GM23338 (cell line): ENCODE data around the gene SLC7A6. TPM values are rescaled to one million over a fixed set of nuclear protein-coding genes. Genes with fewer than 3 reads are reported as not detected.

Experiments used
- ATAC-seq: fragments of 200-7000 bp; cut with Tn5 transposase; 3 replicates; pipeline ENCODE4 v1.9.1; 2020
- DNase-seq: peaks from one replicate; pipeline ENCODE4 v3.0.0-alpha.2; 2015; ENCODE audit warnings: low spot score
- H2AFZ ChIP-seq: fragments of 200-600 bp; sonication (generic); 2 replicates; pipeline ENCODE4 v1.8.0; 2016; ENCODE audit warnings: antibody characterized with exemption, mild to moderate bottlenecking, moderate library complexity
- H3F3A ChIP-seq: fragments of 200-600 bp; sonication (generic); replicated peaks from 2 replicates; pipeline ENCODE4 v1.8.0; 2017; ENCODE audit warnings: antibody characterized with exemption, mixed run types, low read depth
- H3K27ac ChIP-seq: fragments of 200-600 bp; sonication (generic); 2 replicates; pipeline ENCODE4 v1.6.1; 2016; ENCODE audit warnings: low read depth
- H3K27me3 ChIP-seq: fragments of 200-600 bp; sonication (generic); 2 replicates; pipeline ENCODE4 v1.8.0; 2016; ENCODE audit warnings: mild to moderate bottlenecking, mixed run types, moderate library complexity; ENCODE audit not compliant: insufficient read depth
- H3K36me3 ChIP-seq: fragments of 200-600 bp; sonication (generic); 2 replicates; pipeline ENCODE4 v1.8.0; 2016; ENCODE audit warnings: mild to moderate bottlenecking; ENCODE audit not compliant: insufficient read depth
- H3K4me1 ChIP-seq: fragments of 200-600 bp; sonication (generic); 2 replicates; pipeline ENCODE4 v1.8.0; 2016; ENCODE audit warnings: mild to moderate bottlenecking, moderate library complexity; ENCODE audit not compliant: insufficient read depth
- H3K4me2 ChIP-seq: fragments of 200-600 bp; sonication (generic); 2 replicates; pipeline ENCODE4 v1.7.1; 2017; ENCODE audit warnings: mixed run types
- H3K4me3 ChIP-seq: fragments of 200-600 bp; sonication (generic); 2 replicates; pipeline ENCODE4 v1.6.1; 2016; ENCODE audit warnings: mixed run types
- H3K79me2 ChIP-seq: fragments of 200-600 bp; sonication (generic); replicated peaks from 2 replicates; pipeline ENCODE4 v1.8.0; 2017; ENCODE audit warnings: mild to moderate bottlenecking; ENCODE audit not compliant: insufficient read depth
- H3K9me2 ChIP-seq: fragments of 200-600 bp; sonication (generic); 2 replicates; pipeline ENCODE4 v1.8.0; 2017; ENCODE audit not compliant: insufficient read depth
- H4K20me1 ChIP-seq: fragments of 200-600 bp; sonication (generic); replicated peaks from 2 replicates; pipeline ENCODE4 v1.8.0; 2017; ENCODE audit warnings: mild to moderate bottlenecking; ENCODE audit not compliant: insufficient read depth
- H3K27ac Mint-ChIP-seq: 2 replicates; pipeline ENCODE4 v1.8.0; 2020; ENCODE audit warnings: inconsistent platforms, mild to moderate bottlenecking, moderate library complexity, mixed read lengths
- H3K27me3 Mint-ChIP-seq: 3 replicates; pipeline ENCODE4 v1.8.0; 2022; ENCODE audit warnings: low read depth, mild to moderate bottlenecking, moderate library complexity, mixed read lengths, inconsistent platforms; ENCODE audit not compliant: insufficient read depth, poor library complexity
- H3K36me3 Mint-ChIP-seq: 3 replicates; pipeline ENCODE4 v1.8.0; 2021; ENCODE audit warnings: low read depth, mild to moderate bottlenecking, inconsistent platforms, moderate library complexity, mixed read lengths
- H3K4me1 Mint-ChIP-seq: 3 replicates; pipeline ENCODE4 v1.8.0; 2020; ENCODE audit warnings: mild to moderate bottlenecking, inconsistent platforms, mixed read lengths
- H3K4me3 Mint-ChIP-seq: 3 replicates; pipeline ENCODE4 v1.8.0; 2021; ENCODE audit warnings: moderate library complexity, mild to moderate bottlenecking, inconsistent platforms, mixed read lengths
- H3K9me3 Mint-ChIP-seq: 3 replicates; pipeline ENCODE4 v1.8.0; 2020; ENCODE audit warnings: moderate library complexity, mild to moderate bottlenecking, inconsistent platforms, mixed read lengths
- CTCF ChIP-seq, 2 experiments: fragments of 200-600 bp in 1 of 2; sonication (generic) in 1 of 2; conservative IDR thresholded peaks; 2 replicates each; pipeline versions ENCODE4 v1.5.1 to v1.6.1; 2016 to 2017; ENCODE audit warnings: antibody characterized with exemption in 2 of 2, low read depth in 2 of 2, mild to moderate bottlenecking in 2 of 2, moderate library complexity in 1 of 2
- EZH2 ChIP-seq: fragments of 200-600 bp; sonication (generic); IDR thresholded peaks from one replicate; pipeline ENCODE4 v1.8.0; 2017; ENCODE audit warnings: antibody characterized with exemption, mild to moderate bottlenecking, low read depth; ENCODE audit not compliant: unreplicated experiment
- EZH2phosphoT487 ChIP-seq: fragments of 200-600 bp; sonication (generic); IDR thresholded peaks from one replicate; pipeline ENCODE4 v1.8.1; 2018; ENCODE audit warnings: antibody characterized with exemption; ENCODE audit not compliant: unreplicated experiment
- NANOG ChIP-seq: IDR thresholded peaks from 2 replicates; pipeline ENCODE4 v1.6.1; 2016; ENCODE audit warnings: antibody characterized with exemption, borderline replicate concordance
- POLR2AphosphoS5 ChIP-seq: IDR thresholded peaks from 2 replicates; pipeline ENCODE4 v1.6.1; 2016; ENCODE audit warnings: antibody characterized with exemption, low read depth
- STAT1 ChIP-seq: IDR thresholded peaks from one replicate; pipeline ENCODE4 v1.6.1; 2016; ENCODE audit warnings: antibody characterized with exemption; ENCODE audit not compliant: unreplicated experiment
- ZNF114 ChIP-seq: fragments of 250-450 bp; sonication (Bioruptor Pico); IDR thresholded peaks from 2 replicates; pipeline ENCODE4 v1.5.0; 2020; ENCODE audit warnings: mild to moderate bottlenecking, moderate library complexity
- polyA plus RNA-seq: library from polyadenylated mRNA; unstranded; fragments of >200 nt; fragmentation: Nextera tagmentation; extraction: Ambion mirVana; gene quantifications from 2 replicates; pipeline ENCODE4 v1.2.1, GENCODE V29; 2016
- total RNA-seq: library from RNA; depleted of rRNA; stranded (reverse); fragments of >200 nt; shearing (Covaris generic); gene quantifications from 2 replicates; pipeline ENCODE4 v1.2.3, GENCODE V29; 2014
- TF ChIP-seq, protein P1 (sequence below): fragments of 250-450 bp; sonication (Bioruptor Pico); IDR thresholded peaks from 2 replicates; pipeline ENCODE4 v1.5.0; 2020; ENCODE audit warnings: mild to moderate bottlenecking, moderate library complexity
- TF ChIP-seq, protein P2 (sequence below): IDR thresholded peaks from one replicate; pipeline ENCODE4 v1.6.1; 2018; ENCODE audit warnings: antibody characterized with exemption; ENCODE audit not compliant: unreplicated experiment

Gene SLC7A6
- total and polyA plus RNA-seq, 2 experiments from 2014 or later: 16.6 to 30.9 TPM

DNA sequence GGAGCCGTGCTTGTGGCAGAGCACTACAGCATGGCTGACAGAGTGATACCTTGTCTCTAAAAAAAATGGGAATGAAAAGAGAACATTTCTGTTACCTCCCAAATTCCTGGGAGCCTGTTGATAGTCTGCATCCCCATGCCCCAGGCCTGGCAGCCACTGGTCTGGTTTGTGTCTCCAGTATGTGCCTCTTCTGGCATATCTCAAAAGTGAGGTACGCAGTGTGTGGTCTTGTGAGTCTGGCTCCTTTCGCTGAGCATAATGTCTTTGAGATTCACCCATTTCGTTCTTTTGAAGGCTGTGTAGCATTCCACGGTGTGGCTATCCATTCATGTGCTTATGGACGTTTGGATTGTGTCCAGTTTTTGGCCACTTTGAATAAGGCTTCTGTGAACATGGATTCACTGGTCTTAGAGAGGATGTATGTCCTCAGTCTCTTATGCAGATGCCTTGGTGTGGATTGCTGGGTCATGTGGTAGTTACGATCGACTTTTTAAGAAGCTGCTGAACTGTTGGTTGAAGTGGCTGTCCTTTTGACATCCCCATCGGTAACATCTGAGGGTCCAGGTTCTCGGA is 85.6 kb downstream of the SLC7A6 start:
- ATAC-seq (no peak), DNase-seq (no peak)
- H3K4me3 ChIP-seq: no peak overlapping the region
- H3K27ac ChIP-seq: no peak overlapping the region
- Mint-ChIP-seq H3K27me3 (peaks cover 7% of the 10 kb centered on the region), H3K9me3 (no peaks in the 10 kb centered on the region), H3K27ac (no peak overlapping the region), H3K4me1 (no peaks in the 10 kb centered on the region), H3K4me3 (no peak overlapping the region), H3K36me3 (peaks cover 54% of the 10 kb centered on the region)
- 0 out of 2 replicates have a peak, but pooled peaks cover 2% of the 10 kb centered on the region for H3F3A ChIP-seq
- 0 out of 2 replicates have a peak, but pooled peaks cover 7% of the 10 kb centered on the region for H3K36me3 ChIP-seq
- H3K79me2 ChIP-seq: no peaks in the 10 kb centered on the region
- TF ChIP-seq NANOG: no peak
- no peak for TF ChIP-seq EZH2phosphoT487
- no peaks in the 10 kb centered on the region for H3K9me2 ChIP-seq
- H2AFZ ChIP-seq: no peak overlapping the region
- H3K4me1 ChIP-seq: no peaks in the 10 kb centered on the region
- H4K20me1 ChIP-seq: no peaks in the 10 kb centered on the region; the same call in 1 of the 2 replicates
- H3K4me2 ChIP-seq: no peak overlapping the region
- H3K27me3 ChIP-seq: no peaks in the 10 kb centered on the region

DNA sequence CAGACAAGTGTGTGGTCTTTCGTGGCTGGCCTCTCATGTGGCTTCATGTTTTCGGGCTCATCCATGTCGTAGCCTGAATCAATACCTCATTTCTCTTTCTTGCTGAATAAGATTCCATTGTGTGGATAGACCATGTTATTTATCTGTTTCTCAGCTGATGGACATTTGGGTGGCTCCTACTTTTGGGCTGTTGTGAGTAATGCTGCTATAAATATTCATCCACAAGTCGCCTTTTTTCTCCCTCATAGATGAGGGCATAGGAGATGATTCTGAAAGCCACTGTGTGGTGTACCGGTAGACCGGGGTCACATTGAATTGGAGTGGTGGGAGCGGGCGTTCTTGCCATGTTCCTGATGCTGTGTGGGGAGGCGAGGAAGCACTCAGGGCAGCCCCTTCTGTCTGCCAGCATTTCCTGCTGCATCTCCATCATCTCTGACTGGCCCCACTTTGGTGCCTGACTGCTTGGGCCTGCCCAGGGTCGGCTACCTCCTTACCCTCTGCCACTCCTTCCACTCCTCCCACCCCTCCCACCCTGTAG is 86.6 kb downstream of the SLC7A6 start:
- no peak overlapping the region for H3K4me3 ChIP-seq
- DNase-seq (no peak), ATAC-seq (no peak)
- H3K27ac Mint-ChIP-seq: no peak overlapping the region
- no peaks in the 10 kb centered on the region for H3K27me3 ChIP-seq
- 0 out of 2 replicates have a peak, but pooled peaks cover 7% of the 10 kb centered on the region for H3K36me3 ChIP-seq
- no peak overlapping the region for H3K27ac ChIP-seq
- H3K27me3 Mint-ChIP-seq: peaks cover 10% of the 10 kb centered on the region
- no peaks in the 10 kb centered on the region for H3K79me2 ChIP-seq
- H4K20me1 ChIP-seq: no peaks in the 10 kb centered on the region; the same call in 1 of the 2 replicates
- H3F3A ChIP-seq: no peaks in the 10 kb centered on the region
- H2AFZ ChIP-seq: no peak overlapping the region
- H3K4me1 ChIP-seq: no peaks in the 10 kb centered on the region
- no peak overlapping the region for H3K4me2 ChIP-seq
- no peaks in the 10 kb centered on the region for H3K9me2 ChIP-seq
- peaks cover 48% of the 10 kb centered on the region for H3K36me3 Mint-ChIP-seq
- no peak overlapping the region for H3K4me3 Mint-ChIP-seq
- no peaks in the 10 kb centered on the region for H3K4me1 Mint-ChIP-seq
- no peaks in the 10 kb centered on the region for H3K9me3 Mint-ChIP-seq
- TF ChIP-seq ZNF114 (CRISPR knock-in tag) (no peak), POLR2AphosphoS5 (no peak), STAT1 (no peak), CTCF (conservative IDR thresholded peaks at IDR 0.05; ENCODE audit: low read depth in 2 of 2) (no peak), NANOG (no peak), EZH2 (no peak)
- TF ChIP-seq, protein P1, sequence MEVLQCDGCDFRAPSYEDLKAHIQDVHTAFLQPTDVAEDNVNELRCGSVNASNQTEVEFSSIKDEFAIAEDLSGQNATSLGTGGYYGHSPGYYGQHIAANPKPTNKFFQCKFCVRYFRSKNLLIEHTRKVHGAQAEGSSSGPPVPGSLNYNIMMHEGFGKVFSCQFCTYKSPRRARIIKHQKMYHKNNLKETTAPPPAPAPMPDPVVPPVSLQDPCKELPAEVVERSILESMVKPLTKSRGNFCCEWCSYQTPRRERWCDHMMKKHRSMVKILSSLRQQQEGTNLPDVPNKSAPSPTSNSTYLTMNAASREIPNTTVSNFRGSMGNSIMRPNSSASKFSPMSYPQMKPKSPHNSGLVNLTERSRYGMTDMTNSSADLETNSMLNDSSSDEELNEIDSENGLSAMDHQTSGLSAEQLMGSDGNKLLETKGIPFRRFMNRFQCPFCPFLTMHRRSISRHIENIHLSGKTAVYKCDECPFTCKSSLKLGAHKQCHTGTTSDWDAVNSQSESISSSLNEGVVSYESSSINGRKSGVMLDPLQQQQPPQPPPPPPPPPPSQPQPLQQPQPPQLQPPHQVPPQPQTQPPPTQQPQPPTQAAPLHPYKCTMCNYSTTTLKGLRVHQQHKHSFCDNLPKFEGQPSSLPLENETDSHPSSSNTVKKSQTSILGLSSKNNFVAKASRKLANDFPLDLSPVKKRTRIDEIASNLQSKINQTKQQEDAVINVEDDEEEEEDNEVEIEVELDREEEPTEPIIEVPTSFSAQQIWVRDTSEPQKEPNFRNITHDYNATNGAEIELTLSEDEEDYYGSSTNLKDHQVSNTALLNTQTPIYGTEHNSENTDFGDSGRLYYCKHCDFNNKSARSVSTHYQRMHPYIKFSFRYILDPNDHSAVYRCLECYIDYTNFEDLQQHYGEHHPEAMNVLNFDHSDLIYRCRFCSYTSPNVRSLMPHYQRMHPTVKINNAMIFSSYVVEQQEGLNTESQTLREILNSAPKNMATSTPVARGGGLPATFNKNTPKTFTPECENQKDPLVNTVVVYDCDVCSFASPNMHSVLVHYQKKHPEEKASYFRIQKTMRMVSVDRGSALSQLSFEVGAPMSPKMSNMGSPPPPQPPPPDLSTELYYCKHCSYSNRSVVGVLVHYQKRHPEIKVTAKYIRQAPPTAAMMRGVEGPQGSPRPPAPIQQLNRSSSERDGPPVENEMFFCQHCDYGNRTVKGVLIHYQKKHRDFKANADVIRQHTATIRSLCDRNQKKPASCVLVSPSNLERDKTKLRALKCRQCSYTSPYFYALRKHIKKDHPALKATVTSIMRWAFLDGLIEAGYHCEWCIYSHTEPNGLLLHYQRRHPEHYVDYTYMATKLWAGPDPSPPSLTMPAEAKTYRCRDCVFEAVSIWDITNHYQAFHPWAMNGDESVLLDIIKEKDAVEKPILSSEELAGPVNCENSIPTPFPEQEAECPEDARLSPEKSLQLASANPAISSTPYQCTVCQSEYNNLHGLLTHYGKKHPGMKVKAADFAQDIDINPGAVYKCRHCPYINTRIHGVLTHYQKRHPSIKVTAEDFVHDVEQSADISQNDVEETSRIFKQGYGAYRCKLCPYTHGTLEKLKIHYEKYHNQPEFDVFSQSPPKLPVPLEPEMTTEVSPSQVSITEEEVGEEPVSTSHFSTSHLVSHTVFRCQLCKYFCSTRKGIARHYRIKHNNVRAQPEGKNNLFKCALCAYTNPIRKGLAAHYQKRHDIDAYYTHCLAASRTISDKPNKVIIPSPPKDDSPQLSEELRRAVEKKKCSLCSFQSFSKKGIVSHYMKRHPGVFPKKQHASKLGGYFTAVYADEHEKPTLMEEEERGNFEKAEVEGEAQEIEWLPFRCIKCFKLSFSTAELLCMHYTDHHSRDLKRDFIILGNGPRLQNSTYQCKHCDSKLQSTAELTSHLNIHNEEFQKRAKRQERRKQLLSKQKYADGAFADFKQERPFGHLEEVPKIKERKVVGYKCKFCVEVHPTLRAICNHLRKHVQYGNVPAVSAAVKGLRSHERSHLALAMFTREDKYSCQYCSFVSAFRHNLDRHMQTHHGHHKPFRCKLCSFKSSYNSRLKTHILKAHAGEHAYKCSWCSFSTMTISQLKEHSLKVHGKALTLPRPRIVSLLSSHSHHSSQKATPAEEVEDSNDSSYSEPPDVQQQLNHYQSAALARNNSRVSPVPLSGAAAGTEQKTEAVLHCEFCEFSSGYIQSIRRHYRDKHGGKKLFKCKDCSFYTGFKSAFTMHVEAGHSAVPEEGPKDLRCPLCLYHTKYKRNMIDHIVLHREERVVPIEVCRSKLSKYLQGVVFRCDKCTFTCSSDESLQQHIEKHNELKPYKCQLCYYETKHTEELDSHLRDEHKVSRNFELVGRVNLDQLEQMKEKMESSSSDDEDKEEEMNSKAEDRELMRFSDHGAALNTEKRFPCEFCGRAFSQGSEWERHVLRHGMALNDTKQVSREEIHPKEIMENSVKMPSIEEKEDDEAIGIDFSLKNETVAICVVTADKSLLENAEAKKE (CRISPR knock-in tag): no peak
- TF ChIP-seq, protein P2, sequence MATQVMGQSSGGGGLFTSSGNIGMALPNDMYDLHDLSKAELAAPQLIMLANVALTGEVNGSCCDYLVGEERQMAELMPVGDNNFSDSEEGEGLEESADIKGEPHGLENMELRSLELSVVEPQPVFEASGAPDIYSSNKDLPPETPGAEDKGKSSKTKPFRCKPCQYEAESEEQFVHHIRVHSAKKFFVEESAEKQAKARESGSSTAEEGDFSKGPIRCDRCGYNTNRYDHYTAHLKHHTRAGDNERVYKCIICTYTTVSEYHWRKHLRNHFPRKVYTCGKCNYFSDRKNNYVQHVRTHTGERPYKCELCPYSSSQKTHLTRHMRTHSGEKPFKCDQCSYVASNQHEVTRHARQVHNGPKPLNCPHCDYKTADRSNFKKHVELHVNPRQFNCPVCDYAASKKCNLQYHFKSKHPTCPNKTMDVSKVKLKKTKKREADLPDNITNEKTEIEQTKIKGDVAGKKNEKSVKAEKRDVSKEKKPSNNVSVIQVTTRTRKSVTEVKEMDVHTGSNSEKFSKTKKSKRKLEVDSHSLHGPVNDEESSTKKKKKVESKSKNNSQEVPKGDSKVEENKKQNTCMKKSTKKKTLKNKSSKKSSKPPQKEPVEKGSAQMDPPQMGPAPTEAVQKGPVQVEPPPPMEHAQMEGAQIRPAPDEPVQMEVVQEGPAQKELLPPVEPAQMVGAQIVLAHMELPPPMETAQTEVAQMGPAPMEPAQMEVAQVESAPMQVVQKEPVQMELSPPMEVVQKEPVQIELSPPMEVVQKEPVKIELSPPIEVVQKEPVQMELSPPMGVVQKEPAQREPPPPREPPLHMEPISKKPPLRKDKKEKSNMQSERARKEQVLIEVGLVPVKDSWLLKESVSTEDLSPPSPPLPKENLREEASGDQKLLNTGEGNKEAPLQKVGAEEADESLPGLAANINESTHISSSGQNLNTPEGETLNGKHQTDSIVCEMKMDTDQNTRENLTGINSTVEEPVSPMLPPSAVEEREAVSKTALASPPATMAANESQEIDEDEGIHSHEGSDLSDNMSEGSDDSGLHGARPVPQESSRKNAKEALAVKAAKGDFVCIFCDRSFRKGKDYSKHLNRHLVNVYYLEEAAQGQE: no peak
